ENCODE results near the gene BYSL.

DNA sequence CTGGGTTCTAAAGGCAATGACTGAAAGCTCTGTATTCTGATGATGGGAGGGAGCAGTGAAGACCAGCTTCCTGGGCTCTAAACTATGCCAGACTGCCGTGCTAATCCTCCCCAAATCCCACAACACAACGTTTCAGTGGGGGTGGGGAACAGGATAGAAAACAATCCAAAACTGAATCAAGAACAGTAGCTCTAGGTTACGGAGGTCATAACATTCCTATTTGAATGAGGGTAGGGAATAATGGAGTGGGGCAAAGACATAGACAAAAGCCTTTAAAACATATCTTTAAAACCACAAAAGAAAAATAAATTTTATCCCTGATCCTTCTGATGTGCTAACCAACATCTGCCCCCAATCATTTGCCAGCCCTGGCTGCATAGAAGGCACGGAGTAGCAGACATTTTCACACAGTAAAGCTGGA lies 34.0 kb upstream of the BYSL start:
- TF ChIP-seq, protein P1, sequence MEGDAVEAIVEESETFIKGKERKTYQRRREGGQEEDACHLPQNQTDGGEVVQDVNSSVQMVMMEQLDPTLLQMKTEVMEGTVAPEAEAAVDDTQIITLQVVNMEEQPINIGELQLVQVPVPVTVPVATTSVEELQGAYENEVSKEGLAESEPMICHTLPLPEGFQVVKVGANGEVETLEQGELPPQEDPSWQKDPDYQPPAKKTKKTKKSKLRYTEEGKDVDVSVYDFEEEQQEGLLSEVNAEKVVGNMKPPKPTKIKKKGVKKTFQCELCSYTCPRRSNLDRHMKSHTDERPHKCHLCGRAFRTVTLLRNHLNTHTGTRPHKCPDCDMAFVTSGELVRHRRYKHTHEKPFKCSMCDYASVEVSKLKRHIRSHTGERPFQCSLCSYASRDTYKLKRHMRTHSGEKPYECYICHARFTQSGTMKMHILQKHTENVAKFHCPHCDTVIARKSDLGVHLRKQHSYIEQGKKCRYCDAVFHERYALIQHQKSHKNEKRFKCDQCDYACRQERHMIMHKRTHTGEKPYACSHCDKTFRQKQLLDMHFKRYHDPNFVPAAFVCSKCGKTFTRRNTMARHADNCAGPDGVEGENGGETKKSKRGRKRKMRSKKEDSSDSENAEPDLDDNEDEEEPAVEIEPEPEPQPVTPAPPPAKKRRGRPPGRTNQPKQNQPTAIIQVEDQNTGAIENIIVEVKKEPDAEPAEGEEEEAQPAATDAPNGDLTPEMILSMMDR (IDR thresholded peaks at IDR 0.05) = no peak
- TF ChIP-seq, protein P2, sequence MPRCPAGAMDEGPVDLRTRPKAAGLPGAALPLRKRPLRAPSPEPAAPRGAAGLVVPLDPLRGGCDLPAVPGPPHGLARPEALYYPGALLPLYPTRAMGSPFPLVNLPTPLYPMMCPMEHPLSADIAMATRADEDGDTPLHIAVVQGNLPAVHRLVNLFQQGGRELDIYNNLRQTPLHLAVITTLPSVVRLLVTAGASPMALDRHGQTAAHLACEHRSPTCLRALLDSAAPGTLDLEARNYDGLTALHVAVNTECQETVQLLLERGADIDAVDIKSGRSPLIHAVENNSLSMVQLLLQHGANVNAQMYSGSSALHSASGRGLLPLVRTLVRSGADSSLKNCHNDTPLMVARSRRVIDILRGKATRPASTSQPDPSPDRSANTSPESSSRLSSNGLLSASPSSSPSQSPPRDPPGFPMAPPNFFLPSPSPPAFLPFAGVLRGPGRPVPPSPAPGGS (IDR thresholded peaks at IDR 0.05) = no peak
- no peak for TF ChIP-seq RCOR1 (IDR thresholded peaks at IDR 0.05; ENCODE audit: low read depth, low read length)
